Measurements from ENCODE around the gene LDLRAD3. TPM values are rescaled to one million over a fixed set of nuclear protein-coding genes. Genes with fewer than 3 reads are reported as not detected.
A peak's percentile ranks its signal among the peaks of the same experiment; 100 is the strongest.

LDLRAD3 gene
- total RNA-seq, 1 donor from 2014 or later, result 47.5 TPM

GRCh38 chr11:36104660-36104992 lies 160.8 kb downstream of the LDLRAD3 start:
- DNase-seq (ENCODE audit: low spot score) (no peak), ATAC-seq (no peak)
- intact Hi-C loops (cut with DNase I), result no loop called here

- ATAC-seq (no peak), DNase-seq (ENCODE audit: low spot score) (no peak)
- intact Hi-C loops (cut with DNase I), result no loop called here
Observed at GRCh38 chr11:36105743-36106581, 162.1 kb downstream of the LDLRAD3 start.

GRCh38 chr11:36107547-36107946 lies 163.7 kb downstream of the LDLRAD3 start:
- intact Hi-C loops (cut with DNase I), result no loop called here
- DNase-seq (ENCODE audit: low spot score) (no peak), ATAC-seq (no peak)

- DNase-seq (ENCODE audit: low spot score) (no peak), ATAC-seq (no peak)
- intact Hi-C loops (cut with DNase I), result no loop called here
Observed at GRCh38 chr11:36108881-36109589, 165.2 kb downstream of the LDLRAD3 start.

- DNase-seq (ENCODE audit: low spot score) (no peak), ATAC-seq (no peak)
- intact Hi-C loops (cut with DNase I), result no loop called here
Observed at GRCh38 chr11:36109590-36109849, 165.7 kb downstream of the LDLRAD3 start.

DNA sequence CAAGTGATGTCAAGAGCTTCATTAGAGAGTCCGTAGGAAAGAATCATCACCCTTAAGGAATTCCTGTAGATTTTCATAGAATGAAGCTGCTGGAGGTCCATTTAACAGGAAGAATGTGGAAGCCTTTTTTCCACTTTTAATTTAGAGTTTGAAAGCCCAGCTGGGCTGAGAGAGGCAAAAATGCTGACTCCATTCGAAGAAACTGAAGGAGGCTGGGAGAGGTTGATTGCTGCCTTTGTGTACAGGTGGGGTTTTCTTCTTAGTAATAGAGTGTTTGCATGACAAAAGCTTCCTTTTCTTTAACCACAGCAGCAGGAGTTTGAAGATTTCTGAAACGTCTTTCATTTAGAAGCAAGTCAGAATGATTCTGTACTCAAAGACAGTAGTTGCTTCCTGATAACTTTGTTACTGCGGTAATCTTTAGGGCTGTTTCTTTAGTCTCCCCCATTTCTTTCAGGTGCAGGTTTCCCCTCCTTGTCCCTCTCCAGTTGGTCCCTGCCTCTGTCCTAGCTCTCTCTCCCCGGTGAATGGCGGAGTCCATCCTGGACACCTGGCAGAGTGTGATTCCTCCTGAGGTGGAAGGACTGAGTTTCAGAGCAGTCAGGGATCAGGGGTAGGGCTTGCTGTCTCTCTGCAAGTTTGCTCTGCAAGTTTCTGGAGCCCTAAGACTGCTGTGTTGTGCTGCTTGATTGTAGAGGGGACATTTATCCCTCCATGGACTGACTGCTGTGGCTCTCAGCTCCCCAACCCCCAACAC lies 166.2 kb downstream of the LDLRAD3 start:
- intact Hi-C loops (cut with DNase I), result no loop called here
- DNase-seq (ENCODE audit: low spot score) (no peak), ATAC-seq (no peak)

- DNase-seq (ENCODE audit: low spot score) (no peak), ATAC-seq (no peak)
- intact Hi-C loops (cut with DNase I), result no loop called here
Observed at GRCh38 chr11:36110668-36111410, 167.0 kb downstream of the LDLRAD3 start.

- DNase-seq (ENCODE audit: low spot score), result no peak
- intact Hi-C loops (cut with DNase I), result no loop called here
- no peak for ATAC-seq
Observed at GRCh38 chr11:36114095-36114494, 170.2 kb downstream of the LDLRAD3 start.

DNA sequence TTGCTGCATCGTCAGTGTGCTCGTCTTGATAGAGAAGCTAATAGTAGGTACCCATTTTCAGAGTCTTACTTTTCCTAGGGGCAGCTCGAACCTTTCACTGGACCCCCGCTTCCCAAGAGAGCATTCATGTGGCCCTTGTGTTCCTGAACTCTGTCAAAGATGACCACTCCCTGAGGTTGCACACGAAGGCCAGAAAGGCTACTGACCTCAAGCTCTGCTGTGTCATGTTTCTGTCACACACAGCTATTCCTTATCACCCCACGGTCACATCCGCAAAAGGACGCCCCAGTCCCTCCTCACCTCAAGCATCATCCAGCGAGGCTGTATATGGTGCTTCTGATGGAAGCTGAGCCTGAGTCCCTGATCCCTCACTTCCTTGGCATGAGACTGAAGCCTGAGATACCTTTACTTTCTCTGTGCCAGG lies 171.5 kb downstream of the LDLRAD3 start:
- ATAC-seq, result no peak
- intact Hi-C loops (cut with DNase I), result no loop called here
- no peak for DNase-seq (ENCODE audit: low spot score)

DNA sequence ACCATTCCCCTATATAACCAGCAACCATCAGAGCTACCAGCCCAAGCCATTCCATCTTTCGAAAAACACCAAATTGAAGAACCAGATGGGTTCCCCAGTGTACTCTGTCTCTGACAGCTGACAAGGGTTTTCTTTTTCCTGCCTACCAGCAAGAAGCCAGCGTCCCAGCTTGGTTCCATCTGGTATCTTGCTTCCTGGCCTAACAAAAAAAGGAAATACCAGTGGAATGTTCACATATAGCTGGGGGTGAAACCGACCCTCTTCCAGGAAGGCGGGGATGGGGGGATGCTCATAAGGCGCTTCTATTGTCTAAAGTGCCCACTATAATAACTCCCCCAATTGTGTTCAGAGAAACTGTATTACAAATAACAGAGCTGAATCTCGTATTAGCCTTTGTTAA lies 172.3 kb downstream of the LDLRAD3 start:
- DNase-seq (ENCODE audit: low spot score) (no peak), ATAC-seq (no peak)
- intact Hi-C loops (cut with DNase I), result no loop called here

- DNase-seq (ENCODE audit: low spot score), result no peak
- ATAC-seq, result no peak
- intact Hi-C loops (cut with DNase I), result no loop called here
Observed at GRCh38 chr11:36118084-36118483, 174.2 kb downstream of the LDLRAD3 start.

DNA sequence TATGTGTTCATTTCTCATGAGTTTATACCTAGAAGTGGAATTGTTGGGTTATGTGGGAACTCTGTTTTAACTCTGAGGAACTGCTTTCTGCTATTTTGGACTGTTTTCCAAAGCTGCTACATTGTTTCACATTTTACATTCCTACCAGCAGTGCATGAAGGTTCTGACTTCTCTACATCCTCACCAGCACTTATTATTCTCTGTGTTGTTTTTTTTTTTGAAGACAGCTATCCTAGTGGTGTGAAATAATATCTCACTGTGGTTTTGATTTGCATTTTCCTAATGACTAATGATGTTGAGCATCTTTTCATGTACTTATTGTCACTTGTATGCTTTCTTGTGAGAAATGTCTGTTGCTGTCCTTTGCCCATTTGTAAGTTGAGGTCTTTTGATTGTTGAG lies 175.4 kb downstream of the LDLRAD3 start:
- DNase-seq (ENCODE audit: low spot score) (no peak), ATAC-seq (no peak)
- intact Hi-C loops (cut with DNase I), result no loop called here

DNA sequence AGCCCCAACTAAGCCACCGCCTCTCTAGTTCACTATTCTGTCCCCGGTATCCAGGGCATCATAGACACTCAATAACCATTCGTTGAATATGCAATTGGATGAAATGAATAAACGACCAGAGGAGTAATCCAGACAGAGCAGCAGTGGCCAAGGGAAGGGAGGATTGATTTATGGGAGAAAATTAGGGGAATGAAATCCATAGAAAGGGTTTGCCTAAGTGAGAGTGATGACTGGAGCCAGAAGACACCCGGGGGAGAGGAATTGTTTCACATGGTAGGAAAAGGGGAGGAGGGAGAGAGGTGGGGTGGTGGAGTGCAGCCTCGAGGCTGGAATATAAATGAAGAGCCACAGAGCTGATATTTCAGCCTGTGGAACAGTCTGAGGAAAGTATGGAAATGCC lies 177.2 kb downstream of the LDLRAD3 start:
- intact Hi-C loops (cut with DNase I), result no loop called here
- no peak for ATAC-seq
- DNase-seq (ENCODE audit: low spot score), result no peak

GRCh38 chr11:36122671-36123070 lies 178.8 kb downstream of the LDLRAD3 start:
- DNase-seq (ENCODE audit: low spot score) (no peak), ATAC-seq (no peak)
- intact Hi-C loops (cut with DNase I), result no loop called here

DNA sequence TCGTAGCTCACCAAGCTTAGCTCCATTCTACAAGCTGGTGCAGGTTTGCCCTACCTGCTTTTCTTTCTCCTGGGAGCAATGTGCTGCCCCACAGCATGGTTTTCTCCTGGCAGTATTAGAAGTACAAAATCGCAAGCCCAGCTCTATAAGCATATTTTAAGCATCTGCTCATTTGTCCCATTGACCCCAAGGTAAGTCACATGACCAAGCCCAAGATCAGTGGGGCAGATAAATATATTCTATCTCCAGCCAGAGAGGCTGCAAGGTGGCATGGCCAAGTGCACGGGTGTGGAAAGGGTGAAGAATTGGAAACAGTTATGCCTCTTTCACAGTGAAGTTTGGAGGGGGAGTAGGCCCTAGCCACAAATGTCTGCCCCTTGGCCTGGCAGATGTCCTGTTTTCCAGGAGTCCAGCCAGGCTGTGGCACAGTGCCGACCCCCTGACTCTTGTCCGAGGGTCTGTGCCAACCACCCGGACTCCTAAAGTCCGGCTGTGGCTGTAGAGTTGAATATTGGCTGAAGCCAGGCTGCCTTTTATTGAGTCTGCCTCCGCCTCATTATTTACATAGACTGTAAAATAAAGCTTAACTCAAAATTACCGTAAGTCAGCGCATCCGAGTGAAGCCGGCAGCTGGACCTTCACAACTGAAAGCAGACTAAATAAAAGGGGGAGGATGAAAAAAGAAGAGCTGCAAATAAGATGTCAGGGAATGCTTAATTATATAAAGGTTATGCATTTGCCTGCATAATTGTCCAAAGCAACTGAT lies 179.7 kb downstream of the LDLRAD3 start:
- DNase-seq (ENCODE audit: low spot score), result no peak
- peak; percentile 54 for ATAC-seq
- intact Hi-C loops (cut with DNase I), result no loop called here

DNA sequence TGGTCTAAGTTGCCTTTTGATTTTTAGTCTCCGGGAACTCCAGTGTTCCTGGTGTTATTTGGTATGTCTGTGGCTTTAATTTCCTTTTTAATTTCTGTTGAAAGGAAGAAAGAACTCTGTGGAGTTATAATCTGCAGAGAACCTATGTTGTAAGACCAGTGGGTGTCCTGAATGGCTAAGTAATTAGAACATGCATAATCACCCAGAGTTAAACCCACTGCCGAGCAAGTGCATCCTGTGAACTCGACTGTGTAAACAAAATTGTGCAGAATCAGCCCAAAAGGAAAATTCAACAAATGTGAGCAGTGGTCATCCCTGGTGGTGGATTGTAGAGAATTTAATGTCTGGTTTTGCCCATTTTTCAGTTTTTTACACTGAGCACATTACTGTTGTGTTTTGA lies 182.8 kb downstream of the LDLRAD3 start:
- no peak for ATAC-seq
- intact Hi-C loops (cut with DNase I), result no loop called here
- DNase-seq (ENCODE audit: low spot score), result no peak

DNA sequence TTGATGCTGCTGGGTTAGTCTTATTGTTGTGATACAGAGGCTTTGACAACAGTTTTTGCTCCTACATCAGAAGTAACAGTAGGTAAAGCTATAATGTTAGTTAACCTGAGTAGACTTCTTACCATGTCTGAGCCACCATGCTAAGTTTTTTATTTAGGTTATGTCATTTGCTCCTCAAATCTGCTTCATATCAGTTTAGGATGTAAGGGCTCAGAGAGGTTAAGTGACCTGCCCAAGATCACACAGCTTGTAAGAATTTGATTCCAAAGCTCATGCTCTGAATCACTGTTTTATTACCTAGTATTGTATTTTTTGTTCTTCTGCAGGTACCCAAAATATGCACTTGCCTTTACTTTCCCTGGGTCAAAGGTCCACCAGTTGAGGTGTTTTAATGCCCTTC lies 183.7 kb downstream of the LDLRAD3 start:
- intact Hi-C loops (cut with DNase I), result no loop called here
- DNase-seq (ENCODE audit: low spot score), result no peak
- ATAC-seq, result no peak

GRCh38 chr11:36129955-36130354 lies 186.1 kb downstream of the LDLRAD3 start:
- no peak for ATAC-seq
- intact Hi-C loops (cut with DNase I), result no loop called here
- no peak for DNase-seq (ENCODE audit: low spot score)

DNA sequence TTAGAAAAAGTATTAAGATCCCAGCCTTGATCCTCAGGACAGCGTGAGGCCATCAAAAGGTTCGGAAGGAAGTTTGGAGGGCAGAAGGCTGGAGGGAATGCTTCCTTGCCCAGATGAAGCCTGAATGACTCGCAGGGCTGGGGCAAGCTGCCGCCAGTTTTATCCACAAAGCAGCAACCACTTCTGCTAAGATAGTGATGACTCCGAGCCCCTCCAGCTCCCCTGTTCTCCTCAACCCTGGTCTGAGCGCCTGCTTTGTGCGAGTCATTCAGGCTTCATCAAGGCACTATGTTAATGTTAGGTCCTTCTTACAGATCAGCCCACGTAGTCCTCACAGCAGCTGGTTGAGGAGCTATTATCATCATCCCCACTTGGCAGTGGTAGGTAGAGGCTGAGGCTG lies 186.5 kb downstream of the LDLRAD3 start:
- no peak for ATAC-seq
- no peak for DNase-seq (ENCODE audit: low spot score)
- intact Hi-C loops (cut with DNase I), result no loop called here
